Bronchial epithelial cell (primary cell): ENCODE measurements around the gene RIBC1. TPM values are rescaled to one million over a fixed set of nuclear protein-coding genes. Genes with fewer than 3 reads are reported as not detected.
"Not testable (repeated sequence)": the region's sequence is repeated elsewhere in the genome, so short reads cannot be mapped to it uniquely, and the experiment has no call there.

ENCODE experiments used
- DNase-seq: peaks from one replicate; pipeline ENCODE4 v3.0.0-alpha.2; 2010; ENCODE audit warnings: low read depth
- FAIRE-seq: peaks from 2 replicates; lab custom pipeline; 2011; peaks lifted over from hg19 to GRCh38; lab: Jason Lieb, UNC
- H3K27me3 ChIP-seq: 2 replicates; pipeline ENCODE4 v1.5.1; 2011; ENCODE audit warnings: low read length; ENCODE audit not compliant: control insufficient read depth, insufficient read depth
- H3K36me3 ChIP-seq: 2 replicates; pipeline ENCODE4 v1.5.1; 2011; ENCODE audit warnings: low read length; ENCODE audit not compliant: control insufficient read depth, insufficient read depth
- H3K4me3 ChIP-seq: 2 replicates; pipeline ENCODE4 v1.5.1; 2011; ENCODE audit warnings: mild to moderate bottlenecking, low read depth, low read length, control low read depth
- CTCF ChIP-seq: IDR thresholded peaks from 2 replicates; pipeline ENCODE4 v1.5.1; 2011; ENCODE audit warnings: mild to moderate bottlenecking, moderate library complexity, low read length, control low read depth, inconsistent platforms; ENCODE audit not compliant: insufficient read depth, severe bottlenecking
- total RNA-seq: library from RNA; depleted of rRNA; stranded (reverse); fragments of >200 nt; gene quantifications from 2 replicates; pipeline ENCODE4 v1.2.1, GENCODE V29; 2014

The RIBC1 gene
- total RNA-seq, 1 donor from 2014 or later, result 0.26 TPM

GRCh38 chrX:53403535-53403934, 19.1 kb upstream of the RIBC1 start:
- Histone ChIP-seq H3K36me3 (no peaks in the 10 kb centered on the region), H3K4me3 (no peak overlapping the region), H3K27me3 (no peaks in the 10 kb centered on the region)
- FAIRE-seq, result no peak
- no peak for TF ChIP-seq CTCF
- DNase-seq, result no peak

- peaks cover 4% of the 10 kb centered on the region for H3K36me3 ChIP-seq
- DNase-seq (no peak), FAIRE-seq (no peak)
- no peaks in the 10 kb centered on the region for H3K27me3 ChIP-seq
- no peak for TF ChIP-seq CTCF
- H3K4me3 ChIP-seq, result no peak overlapping the region
Measured at GRCh38 chrX:53412446-53412845, 10.2 kb upstream of the RIBC1 start.

- H3K4me3 ChIP-seq, DNase-seq, FAIRE-seq, H3K36me3 ChIP-seq, H3K27me3 ChIP-seq: not testable (repeated sequence)
Measured at GRCh38 chrX:53420351-53420750, 2.3 kb upstream of the RIBC1 start.

- FAIRE-seq (no peak), DNase-seq (no peak)
- Histone ChIP-seq H3K27me3 (no peaks in the 10 kb centered on the region), H3K4me3 (peak overlapping the region; percentile 72), H3K36me3 (no peaks in the 10 kb centered on the region)
- no peak for TF ChIP-seq CTCF
Measured at GRCh38 chrX:53421125-53421524, 1.5 kb upstream of the RIBC1 start.

GRCh38 chrX:53421772-53422085, 944 bp upstream of the RIBC1 start:
- DNase-seq, result no peak
- no peaks in the 10 kb centered on the region for H3K27me3 ChIP-seq
- FAIRE-seq, result no peak
- no peaks in the 10 kb centered on the region for H3K36me3 ChIP-seq
- H3K4me3 ChIP-seq, result peak overlapping the region; percentile 72
- TF ChIP-seq CTCF, result no peak

- TF ChIP-seq CTCF, result no peak
- Histone ChIP-seq H3K4me3 (peak within 1 kb of the TSS; percentile 72), H3K36me3 (no peaks in the 10 kb centered on the region), H3K27me3 (no peaks in the 10 kb centered on the region)
- FAIRE-seq, result peak; percentile 90
- DNase-seq, result peak; percentile 93
Measured at GRCh38 chrX:53422086-53422860, 400 bp upstream of the RIBC1 start, which contains the start of gene SMC1A. TSS of gene SMC1A (minus strand) at chrX:53422654. CDS start at chrX:53422600, 54 bp downstream.
